Measurements from ENCODE around the gene AMOT.

AMOT gene

GRCh38 chrX:112746812-112747595 lies 93.6 kb downstream of the AMOT start:
- no peak for DNase-seq (ENCODE audit: low read depth in 2 of 2)

- DNase-seq (ENCODE audit: low read depth in 2 of 2) = no peak
Measured at GRCh38 chrX:112738347-112739033, 102.1 kb downstream of the AMOT start.

GRCh38 chrX:112736310-112736709 lies 104.3 kb downstream of the AMOT start:
- DNase-seq (ENCODE audit: low read depth in 2 of 2) = no peak

GRCh38 chrX:112735147-112735546 lies 105.5 kb downstream of the AMOT start:
- DNase-seq (ENCODE audit: low read depth in 2 of 2) = no peak

GRCh38 chrX:112734290-112734689 lies 106.3 kb downstream of the AMOT start:
- DNase-seq (ENCODE audit: low read depth in 2 of 2) = no peak

GRCh38 chrX:112731793-112732192 lies 108.8 kb downstream of the AMOT start:
- DNase-seq (ENCODE audit: low read depth in 2 of 2) = no peak

All from stimulated activated CD4-positive, alpha-beta T cell treated with anti-CD3 and anti-CD28 coated beads, Interleukin-1b, Interleukin-23, amount 100 ng/mL, for 1 hour (primary cell).